ENCODE measurements around the gene ASB15.

- TF ChIP-seq POLR2A (IDR thresholded peaks at IDR 0.05) (no peak), CTCF (IDR thresholded peaks at IDR 0.05) (no peak)
These were observed 20.1 kb downstream of the ASB15 start for GRCh38 chr7:123621707-123622106.
